ENCODE measurements around the gene GIMAP7.
"Not testable (repeated sequence)": the region's sequence is repeated elsewhere in the genome, so short reads cannot be mapped to it uniquely, and the experiment has no call there.

Gene GIMAP7

GRCh38 chr7:150507947-150508602 lies 6.6 kb upstream of the GIMAP7 start:
- H3K27ac ChIP-seq: no peak overlapping the region
- DNase-seq (ENCODE audit: low read depth, low spot score): no peak

- H3K27ac ChIP-seq: no peak overlapping the region
- DNase-seq (ENCODE audit: low read depth, low spot score): no peak
Measured at GRCh38 chr7:150511048-150511447, 3.6 kb upstream of the GIMAP7 start.

GRCh38 chr7:150513758-150514157 lies 914 bp upstream of the GIMAP7 start:
- no peak overlapping the region for H3K27ac ChIP-seq
- DNase-seq (ENCODE audit: low read depth, low spot score): no peak

GRCh38 chr7:150515248-150516147 lies 826 bp downstream of the GIMAP7 start:
- H3K27ac ChIP-seq: no peak overlapping the region
- no peak for DNase-seq (ENCODE audit: low read depth, low spot score)

GRCh38 chr7:150516956-150517745 lies 2.5 kb downstream of the GIMAP7 start:
- no peak overlapping the region for H3K27ac ChIP-seq
- no peak for DNase-seq (ENCODE audit: low read depth, low spot score)

- H3K27ac ChIP-seq: no peak overlapping the region
- DNase-seq (ENCODE audit: low read depth, low spot score): no peak
Measured at GRCh38 chr7:150519310-150519709, 4.6 kb downstream of the GIMAP7 start.

- DNase-seq (ENCODE audit: low read depth, low spot score): no peak
- no peak overlapping the region for H3K27ac ChIP-seq
Measured at GRCh38 chr7:150520145-150520544, 5.5 kb downstream of the GIMAP7 start.

GRCh38 chr7:150522931-150523330 lies 8.3 kb downstream of the GIMAP7 start:
- not testable (repeated sequence) for DNase-seq (ENCODE audit: low read depth, low spot score); H3K27ac ChIP-seq

GRCh38 chr7:150524018-150524417 lies 9.3 kb downstream of the GIMAP7 start:
- no peak overlapping the region for H3K27ac ChIP-seq

GRCh38 chr7:150531704-150532103 lies 17.0 kb downstream of the GIMAP7 start:
- DNase-seq (ENCODE audit: low read depth, low spot score): no peak
- H3K27ac ChIP-seq: no peak overlapping the region

More at GRCh38 chr7:150524018-150524417, 9.3 kb downstream of the GIMAP7 start:
- no peak for DNase-seq (ENCODE audit: low read depth, low spot score)

GRCh38 chr7:150538259-150538658 lies 23.6 kb downstream of the GIMAP7 start:
- H3K27ac ChIP-seq: no peak overlapping the region
- no peak for DNase-seq (ENCODE audit: low read depth, low spot score)

GRCh38 chr7:150553163-150553562 lies 38.5 kb downstream of the GIMAP7 start:
- H3K27ac ChIP-seq: no peak overlapping the region
- no peak for DNase-seq (ENCODE audit: low read depth, low spot score)

GRCh38 chr7:150556521-150557138 lies 42.0 kb downstream of the GIMAP7 start:
- no peak overlapping the region for H3K27ac ChIP-seq
- DNase-seq (ENCODE audit: low read depth, low spot score): no peak

GRCh38 chr7:150560486-150560885 lies 45.8 kb downstream of the GIMAP7 start:
- H3K27ac ChIP-seq: no peak overlapping the region
- no peak for DNase-seq (ENCODE audit: low read depth, low spot score)

GRCh38 chr7:150562919-150563318 lies 48.2 kb downstream of the GIMAP7 start:
- no peak for DNase-seq (ENCODE audit: low read depth, low spot score)
- H3K27ac ChIP-seq: no peak overlapping the region

GRCh38 chr7:150564006-150564405 lies 49.3 kb downstream of the GIMAP7 start:
- DNase-seq (ENCODE audit: low read depth, low spot score): no peak
- H3K27ac ChIP-seq: no peak overlapping the region

GRCh38 chr7:150564566-150564965 lies 49.9 kb downstream of the GIMAP7 start:
- no peak overlapping the region for H3K27ac ChIP-seq
- no peak for DNase-seq (ENCODE audit: low read depth, low spot score)

- no peak overlapping the region for H3K27ac ChIP-seq
- no peak for DNase-seq (ENCODE audit: low read depth, low spot score)
Measured at GRCh38 chr7:150565239-150565638, 50.6 kb downstream of the GIMAP7 start.

GRCh38 chr7:150566123-150566522 lies 51.5 kb downstream of the GIMAP7 start:
- no peak overlapping the region for H3K27ac ChIP-seq
- DNase-seq (ENCODE audit: low read depth, low spot score): no peak

GRCh38 chr7:150566572-150566971 lies 51.9 kb downstream of the GIMAP7 start:
- no peak for DNase-seq (ENCODE audit: low read depth, low spot score)
- no peak overlapping the region for H3K27ac ChIP-seq

Data from epithelial cell of prostate (primary cell).